ENCODE data around the gene PSMB5.

The PSMB5 gene

GRCh38 chr14:22976620-22977433 is 57.9 kb downstream of the PSMB5 start:
- no peak for DNase-seq (ENCODE audit: low read depth in 1 of 2, low spot score in 1 of 2)

Measured in stimulated activated CD4-positive, alpha-beta T cell treated with anti-CD3 and anti-CD28 coated beads, Interleukin-15, amount 100 ng/mL, for 1 hour (primary cell).